Right renal pelvis (tissue), 4 donors: ENCODE results near the gene PRSS56. TPM values are rescaled to one million over a fixed set of nuclear protein-coding genes. Genes with fewer than 3 reads are reported as not detected.
A peak's percentile ranks its signal among the peaks of the same experiment; 100 is the strongest.

Experiments
- DNase-seq, 4 donors: peaks; one replicate each; pipeline ENCODE4 v3.0.0-alpha.2; 2013; ENCODE audit warnings: low read depth in 4 of 4, low spot score in 3 of 4, missing footprints in 1 of 4
- polyA plus RNA-seq, 4 donors: library from polyadenylated mRNA; unstranded; fragments of 120-200 nt; gene quantifications; one replicate each; pipeline ENCODE4 v1.2.1, GENCODE V29; 2013; ENCODE audit not compliant: insufficient read length in 4 of 4

The PRSS56 gene
- polyA plus RNA-seq, 4 donors, result 0.23 TPM; not detected in 3

- no peak for DNase-seq
Measured at GRCh38 chr2:232501331-232501771, 18.8 kb upstream of the PRSS56 start.

- no peak for DNase-seq
Measured at GRCh38 chr2:232501794-232502390, 18.3 kb upstream of the PRSS56 start.

- no peak for DNase-seq
Measured at GRCh38 chr2:232502511-232502910, 17.7 kb upstream of the PRSS56 start.

- no peak for DNase-seq
Measured at GRCh38 chr2:232502911-232503808, 17.0 kb upstream of the PRSS56 start.

GRCh38 chr2:232503809-232504323 is 16.3 kb upstream of the PRSS56 start:
- DNase-seq, result no peak

- DNase-seq, result no peak
Measured at GRCh38 chr2:232504438-232504837, 15.8 kb upstream of the PRSS56 start.

GRCh38 chr2:232505856-232506255 is 14.3 kb upstream of the PRSS56 start:
- peak in 1 of 4 donors; percentile 53 for DNase-seq

GRCh38 chr2:232506709-232507108 is 13.5 kb upstream of the PRSS56 start:
- DNase-seq, result no peak

- DNase-seq, result no peak
Measured at GRCh38 chr2:232508251-232508650, 11.9 kb upstream of the PRSS56 start.

GRCh38 chr2:232511336-232511890 is 8.8 kb upstream of the PRSS56 start:
- DNase-seq, result no peak

- DNase-seq, result no peak
Measured at GRCh38 chr2:232512602-232513001, 7.6 kb upstream of the PRSS56 start.

GRCh38 chr2:232513353-232513752 is 6.8 kb upstream of the PRSS56 start:
- DNase-seq, result no peak

- DNase-seq, result no peak
Measured at GRCh38 chr2:232515639-232516038, 4.5 kb upstream of the PRSS56 start.

GRCh38 chr2:232516551-232516950 is 3.6 kb upstream of the PRSS56 start:
- no peak for DNase-seq

GRCh38 chr2:232518844-232519243 is 1.3 kb upstream of the PRSS56 start:
- DNase-seq, result no peak

GRCh38 chr2:232520489-232520888 is 301 bp downstream of the PRSS56 start:
- DNase-seq, result no peak

- DNase-seq, result no peak
Measured at GRCh38 chr2:232521098-232521497, 910 bp downstream of the PRSS56 start.

GRCh38 chr2:232521959-232522622 is 1.9 kb downstream of the PRSS56 start:
- no peak for DNase-seq

GRCh38 chr2:232522623-232523401 is 2.6 kb downstream of the PRSS56 start:
- DNase-seq, result no peak

- no peak for DNase-seq
Measured at GRCh38 chr2:232523402-232523681, 3.2 kb downstream of the PRSS56 start.
